ENCODE data around the gene STARD8.
"Not testable (repeated sequence)": the region's sequence is repeated elsewhere in the genome, so short reads cannot be mapped to it uniquely, and the experiment has no call there.

STARD8 gene, protein sequence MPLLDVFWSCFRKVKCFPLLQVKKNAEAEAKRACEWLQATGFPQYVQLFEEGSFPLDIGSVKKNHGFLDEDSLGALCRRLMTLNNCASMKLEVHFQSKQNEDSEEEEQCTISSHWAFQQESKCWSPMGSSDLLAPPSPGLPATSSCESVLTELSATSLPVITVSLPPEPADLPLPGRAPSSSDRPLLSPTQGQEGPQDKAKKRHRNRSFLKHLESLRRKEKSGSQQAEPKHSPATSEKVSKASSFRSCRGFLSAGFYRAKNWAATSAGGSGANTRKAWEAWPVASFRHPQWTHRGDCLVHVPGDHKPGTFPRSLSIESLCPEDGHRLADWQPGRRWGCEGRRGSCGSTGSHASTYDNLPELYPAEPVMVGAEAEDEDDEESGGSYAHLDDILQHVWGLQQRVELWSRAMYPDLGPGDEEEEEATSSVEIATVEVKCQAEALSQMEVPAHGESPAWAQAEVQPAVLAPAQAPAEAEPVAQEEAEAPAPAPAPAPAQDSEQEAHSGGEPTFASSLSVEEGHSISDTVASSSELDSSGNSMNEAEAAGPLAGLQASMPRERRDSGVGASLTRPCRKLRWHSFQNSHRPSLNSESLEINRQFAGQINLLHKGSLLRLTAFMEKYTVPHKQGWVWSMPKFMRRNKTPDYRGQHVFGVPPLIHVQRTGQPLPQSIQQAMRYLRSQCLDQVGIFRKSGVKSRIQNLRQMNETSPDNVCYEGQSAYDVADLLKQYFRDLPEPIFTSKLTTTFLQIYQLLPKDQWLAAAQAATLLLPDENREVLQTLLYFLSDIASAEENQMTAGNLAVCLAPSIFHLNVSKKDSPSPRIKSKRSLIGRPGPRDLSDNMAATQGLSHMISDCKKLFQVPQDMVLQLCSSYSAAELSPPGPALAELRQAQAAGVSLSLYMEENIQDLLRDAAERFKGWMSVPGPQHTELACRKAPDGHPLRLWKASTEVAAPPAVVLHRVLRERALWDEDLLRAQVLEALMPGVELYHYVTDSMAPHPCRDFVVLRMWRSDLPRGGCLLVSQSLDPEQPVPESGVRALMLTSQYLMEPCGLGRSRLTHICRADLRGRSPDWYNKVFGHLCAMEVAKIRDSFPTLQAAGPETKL

GRCh38 chrX:68647156-68647957 lies at the start of gene STARD8:
Gene STARD8 (plus strand): TSS chrX:68647666. CDS start chrX:68647883, 217 bp downstream.
- no peak for DNase-seq (ENCODE audit: low read depth in 2 of 2)

DNA sequence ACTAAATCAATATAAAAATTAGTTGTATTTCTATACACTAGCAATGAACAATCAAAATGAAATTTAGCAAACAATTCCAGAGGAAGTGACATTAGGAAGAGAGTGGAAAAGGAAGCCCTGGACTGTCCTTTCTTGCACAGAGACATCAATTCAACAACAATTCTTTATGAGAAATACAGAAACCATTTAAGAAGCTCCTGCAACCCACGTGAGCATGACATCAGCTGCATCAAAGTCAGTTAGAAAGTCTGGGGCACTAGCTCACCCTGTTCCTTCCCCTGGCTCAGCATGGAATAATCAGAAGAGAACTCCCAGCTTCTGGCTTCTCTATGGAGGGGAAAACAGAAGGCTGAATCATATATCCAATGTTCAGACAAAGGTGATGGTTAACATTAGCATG lies 48.6 kb upstream of the STARD8 start:
- no peak for DNase-seq (ENCODE audit: low read depth in 2 of 2)

DNA sequence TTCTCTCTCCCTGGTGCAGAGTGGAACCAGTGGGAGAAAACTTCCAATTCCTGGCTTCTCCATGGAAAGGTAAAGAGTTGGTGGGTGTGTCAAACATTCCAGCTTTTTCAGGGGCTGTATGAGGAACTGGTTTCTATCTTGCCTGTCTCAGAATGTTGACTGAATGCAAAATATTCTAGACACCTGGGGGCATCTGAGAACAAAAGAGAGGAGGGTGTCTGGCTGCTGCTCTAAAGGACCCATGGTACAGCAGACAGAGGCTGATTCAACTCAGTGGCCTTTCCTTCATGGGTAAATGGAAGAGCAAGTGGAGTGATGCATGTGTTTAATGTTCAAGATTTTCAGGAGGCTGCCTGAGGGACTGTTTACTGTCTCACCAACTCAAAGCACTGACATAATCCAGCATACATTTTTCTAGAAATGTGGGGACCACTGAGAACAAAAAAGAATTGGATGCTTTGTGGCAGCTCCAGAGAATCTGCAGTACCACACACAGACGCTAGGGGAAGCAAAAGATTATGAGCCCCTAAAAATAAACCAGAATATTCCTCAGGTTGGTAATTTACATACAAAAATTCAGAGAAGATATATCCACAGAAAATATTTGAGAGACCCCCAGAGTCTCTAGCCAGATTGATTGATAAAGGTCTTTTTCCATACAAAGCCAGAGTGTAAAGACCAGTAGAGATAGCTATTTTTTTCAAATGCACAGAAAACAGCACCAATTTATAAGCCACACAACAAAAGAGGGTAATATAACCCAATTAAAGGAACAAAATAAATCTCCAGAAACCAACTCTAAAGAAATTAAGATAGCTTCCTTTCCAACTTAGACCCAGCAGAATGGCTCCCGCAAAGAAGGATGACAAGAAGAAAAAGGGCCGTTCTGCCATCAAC lies 48.0 kb upstream of the STARD8 start:
- DNase-seq (ENCODE audit: low read depth in 2 of 2), result no peak

GRCh38 chrX:68604216-68604615 lies 43.2 kb upstream of the STARD8 start:
- DNase-seq (ENCODE audit: low read depth in 2 of 2), result not testable (repeated sequence)

DNA sequence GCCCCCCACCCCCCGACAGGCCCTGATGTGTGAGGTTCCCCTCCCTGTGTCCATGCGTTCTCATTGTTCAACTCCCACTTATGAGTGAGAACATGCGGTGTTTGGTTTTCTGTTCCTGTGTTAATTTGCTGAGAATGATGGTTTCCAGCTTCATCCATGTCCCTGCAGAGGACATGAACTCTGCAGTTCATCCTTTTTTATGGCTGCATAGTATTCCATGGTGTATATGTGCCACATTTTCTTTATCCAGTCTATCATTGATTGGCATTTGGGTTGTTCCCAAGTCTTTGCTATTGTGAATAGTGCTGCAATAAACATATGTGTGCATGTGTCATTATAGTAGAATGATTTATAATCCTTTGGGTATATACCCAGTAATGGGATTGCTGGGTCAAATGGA lies 32.7 kb upstream of the STARD8 start:
- DNase-seq (ENCODE audit: low read depth in 2 of 2), result not testable (repeated sequence)

DNA sequence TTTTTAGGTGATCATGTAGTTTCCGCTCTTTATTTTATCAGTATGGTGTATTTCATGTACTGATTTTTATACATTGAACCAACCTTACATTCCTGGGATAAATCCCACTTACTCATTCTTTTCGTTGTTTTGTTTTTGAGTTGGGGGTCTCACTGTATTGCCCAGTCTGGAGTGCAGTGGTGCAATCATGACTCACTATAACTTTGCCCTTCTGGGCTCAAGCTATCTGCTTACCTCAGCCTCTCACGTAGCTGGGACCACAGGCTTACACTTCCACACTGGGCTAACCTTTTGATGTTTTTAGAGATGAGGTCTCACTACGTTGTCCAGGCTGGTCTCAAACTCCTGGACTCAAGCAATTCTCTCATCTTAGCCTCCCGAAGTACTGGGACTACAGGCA lies 19.5 kb upstream of the STARD8 start:
- no peak for DNase-seq (ENCODE audit: low read depth in 2 of 2)

DNA sequence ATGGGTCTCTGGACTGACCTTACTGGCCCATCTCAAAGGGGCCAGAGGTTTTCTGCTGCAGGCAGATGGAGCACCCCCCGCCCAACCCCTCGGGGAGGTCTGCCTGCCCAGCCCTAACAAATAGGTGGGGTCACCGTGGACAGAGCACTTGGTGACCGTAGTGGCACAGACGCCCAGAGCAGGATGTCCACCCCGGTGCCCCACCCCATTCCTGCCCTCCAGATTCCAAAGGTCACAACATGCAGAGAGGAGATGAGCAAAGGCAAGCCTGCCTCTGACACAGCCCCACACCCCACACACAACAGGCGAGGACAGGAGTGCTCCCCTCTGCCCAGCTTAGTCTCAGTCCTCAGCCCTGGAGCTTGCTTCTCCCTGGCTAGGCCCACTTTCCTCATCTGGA lies 17.5 kb upstream of the STARD8 start:
- DNase-seq (ENCODE audit: low read depth in 2 of 2), result not testable (repeated sequence)

- no peak for DNase-seq (ENCODE audit: low read depth in 2 of 2)
These were observed 16.1 kb upstream of the STARD8 start for GRCh38 chrX:68631336-68631735.

DNA sequence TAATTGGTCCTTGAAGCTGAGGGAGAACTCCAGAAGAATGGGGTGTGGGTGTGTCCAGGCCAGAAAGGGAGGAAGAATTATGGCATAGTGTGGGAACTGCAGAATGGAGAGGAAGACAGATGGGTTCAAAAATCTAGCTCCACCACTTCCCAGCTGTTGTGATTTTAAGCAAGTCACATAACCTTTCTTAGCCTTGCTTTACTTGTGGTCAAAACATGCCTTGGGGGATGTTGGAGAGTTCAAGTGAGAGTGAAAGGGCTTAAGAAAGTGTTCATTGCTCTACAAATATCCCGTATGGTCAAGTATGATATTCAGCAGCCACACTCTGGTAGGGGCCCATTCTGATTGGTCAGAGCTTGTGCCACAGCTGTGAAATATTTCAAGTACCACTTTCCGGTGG lies 15.0 kb upstream of the STARD8 start:
- DNase-seq (ENCODE audit: low read depth in 2 of 2), result no peak

DNA sequence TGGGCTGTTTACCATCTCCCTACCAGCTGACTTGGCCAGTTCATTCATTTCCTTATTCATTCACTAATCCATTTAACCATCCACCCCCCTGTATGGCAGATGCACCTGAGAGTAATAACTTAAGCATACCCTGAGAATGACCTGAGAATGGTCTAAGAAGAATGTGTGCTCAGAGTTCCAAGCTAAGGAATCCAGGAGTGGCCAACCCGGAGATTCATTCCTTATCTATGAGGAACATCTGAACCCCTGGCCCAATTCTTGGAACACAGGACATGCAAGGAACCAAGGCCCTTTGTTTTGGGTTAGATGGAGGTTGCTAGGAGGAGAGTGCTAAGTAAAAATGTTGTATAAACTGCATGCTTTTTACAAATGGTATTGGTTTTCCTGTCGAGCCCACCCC lies 13.5 kb upstream of the STARD8 start:
- DNase-seq (ENCODE audit: low read depth in 2 of 2), result no peak

DNA sequence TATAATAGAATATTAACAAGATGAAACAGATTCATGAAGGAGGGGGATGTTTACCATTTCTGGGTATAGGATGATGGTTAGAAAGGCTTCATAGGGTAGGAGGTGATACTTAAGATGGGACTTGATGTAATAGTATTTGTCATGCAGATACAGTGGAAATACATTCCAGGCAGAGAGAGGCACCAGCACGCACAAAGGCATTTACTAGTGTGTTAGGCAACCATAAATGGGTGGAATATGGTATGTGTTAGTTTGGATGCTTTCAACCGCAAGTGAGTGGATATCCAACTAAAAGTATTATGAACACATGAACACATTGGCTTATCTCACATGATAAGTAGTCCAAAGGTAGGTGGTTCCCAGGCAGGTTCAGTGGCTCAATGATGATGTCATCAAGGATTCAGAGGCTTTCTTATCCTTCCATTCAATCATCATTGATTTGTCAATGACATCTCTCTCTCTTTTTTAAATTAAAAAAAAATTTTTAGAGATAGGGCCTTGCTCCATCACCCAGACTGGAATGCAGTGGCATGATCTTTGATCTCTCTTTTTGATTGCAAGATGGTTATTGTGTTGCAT lies 12.7 kb upstream of the STARD8 start:
- DNase-seq (ENCODE audit: low read depth in 2 of 2), result no peak

DNA sequence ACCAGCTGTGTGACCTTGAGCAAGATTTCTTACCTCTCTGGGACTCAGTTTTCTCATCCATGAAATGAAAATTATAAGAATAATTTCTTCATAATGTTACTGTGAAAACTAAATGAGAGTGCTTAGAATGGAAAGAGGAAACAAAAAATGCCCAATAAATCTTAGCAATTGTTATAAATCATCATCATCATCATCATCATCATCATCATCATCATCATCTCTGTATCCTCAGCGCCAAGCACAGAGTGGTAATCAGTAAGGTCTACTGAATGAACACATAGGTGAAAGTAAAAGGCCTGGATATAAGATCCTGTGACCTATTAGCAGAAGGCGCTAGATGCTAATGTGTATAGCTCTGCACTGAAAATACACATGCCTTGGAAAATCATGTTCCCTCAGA lies 6.8 kb upstream of the STARD8 start:
- DNase-seq (ENCODE audit: low read depth in 2 of 2), result no peak

DNA sequence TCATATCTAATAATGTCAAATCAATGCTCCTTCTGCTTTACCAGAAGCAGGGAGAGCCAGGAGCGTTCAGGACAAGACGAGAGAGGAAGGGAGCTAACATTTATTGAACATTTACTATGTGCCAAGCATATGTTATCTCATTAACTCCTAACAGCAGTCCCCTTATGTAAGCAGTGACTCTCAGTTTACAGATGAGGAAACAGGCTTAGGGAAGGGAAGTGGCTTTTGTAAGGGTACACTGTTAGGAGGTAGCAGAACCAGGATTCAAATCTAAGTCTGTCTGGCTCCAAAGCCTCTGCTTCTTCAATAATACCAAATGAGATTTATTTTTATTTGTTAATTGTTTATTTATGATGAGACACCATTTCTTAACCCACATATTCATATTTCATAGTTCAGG lies 2.6 kb upstream of the STARD8 start:
- no peak for DNase-seq (ENCODE audit: low read depth in 2 of 2)

- no peak for DNase-seq (ENCODE audit: low read depth in 2 of 2)
These were observed 1.0 kb upstream of the STARD8 start for GRCh38 chrX:68646421-68646820.

DNA sequence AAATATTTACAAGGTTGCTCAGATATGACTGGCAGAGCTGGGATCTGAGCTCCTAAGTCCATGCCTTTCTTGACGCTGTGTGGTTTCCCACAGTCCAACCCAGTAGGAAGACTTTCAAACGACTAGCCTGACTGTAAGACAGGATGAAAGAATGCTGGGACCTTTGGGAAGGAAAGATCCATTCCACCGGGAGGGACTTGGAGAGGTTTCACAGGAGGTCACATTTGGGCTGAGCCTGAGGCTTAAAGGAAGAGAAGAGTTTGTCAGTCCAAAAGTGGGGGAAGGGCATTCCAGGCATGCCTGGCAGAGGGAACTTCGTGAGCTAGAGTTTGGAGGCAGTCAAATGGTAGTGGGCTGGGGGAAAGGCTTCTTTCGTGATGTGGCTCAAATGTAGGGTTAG lies 1.5 kb downstream of the STARD8 start:
- DNase-seq (ENCODE audit: low read depth in 2 of 2), result no peak

DNA sequence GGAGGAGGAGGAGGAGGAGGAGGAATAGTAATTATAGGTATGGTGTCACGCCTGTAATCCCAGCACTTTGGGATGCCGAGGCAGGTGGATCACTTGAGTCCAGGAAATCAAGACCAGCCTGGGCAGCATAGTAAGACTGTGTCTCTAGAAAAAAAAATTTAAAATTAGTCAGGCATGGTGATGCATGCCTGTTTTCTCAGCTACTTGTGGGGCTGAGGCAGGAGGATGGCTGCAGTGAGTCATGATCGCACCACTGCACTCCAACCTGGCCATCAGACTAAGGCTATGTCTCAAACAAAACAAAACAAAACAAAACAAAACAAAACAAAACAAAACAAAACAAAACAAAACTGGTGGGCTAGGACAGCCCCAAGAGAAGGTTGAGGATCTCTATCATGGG lies 3.0 kb downstream of the STARD8 start:
- no peak for DNase-seq (ENCODE audit: low read depth in 2 of 2)

GRCh38 chrX:68651110-68651509 lies 3.6 kb downstream of the STARD8 start:
- no peak for DNase-seq (ENCODE audit: low read depth in 2 of 2)

GRCh38 chrX:68652326-68653170 lies 5.1 kb downstream of the STARD8 start:
- no peak for DNase-seq (ENCODE audit: low read depth in 2 of 2)

- no peak for DNase-seq (ENCODE audit: low read depth in 2 of 2)
These were observed 7.2 kb downstream of the STARD8 start for GRCh38 chrX:68654693-68655092.

Measured in stimulated activated CD4-positive, alpha-beta T cell treated with anti-CD3 and anti-CD28 coated beads, Interleukin-1b, Interleukin-23, amount 100 ng/mL, for 4 hours (primary cell).